GM13976 (cell line): ENCODE results near the gene RNASEH2C.

Experiments
- DNase-seq: peaks from one replicate; pipeline ENCODE4 v3.0.0; 2012; ENCODE audit warnings: low spot score
- CTCF ChIP-seq: IDR thresholded peaks from 2 replicates; pipeline ENCODE4 v1.5.1; 2012; ENCODE audit warnings: borderline replicate concordance, mild to moderate bottlenecking; ENCODE audit not compliant: insufficient read depth; ENCODE audit errors: extremely low read depth, missing control alignments, control extremely low read depth
- in situ Hi-C: fragments of 300-500 bp; cut with MboI; formaldehyde crosslinking; loops from one replicate; pipeline ENCODE4 v1.12.0; 2022; ENCODE audit warnings: low sequenced_read_pairs, mixed read lengths, inconsistent platforms; ENCODE audit not compliant: unreplicated experiment

Gene RNASEH2C

DNA sequence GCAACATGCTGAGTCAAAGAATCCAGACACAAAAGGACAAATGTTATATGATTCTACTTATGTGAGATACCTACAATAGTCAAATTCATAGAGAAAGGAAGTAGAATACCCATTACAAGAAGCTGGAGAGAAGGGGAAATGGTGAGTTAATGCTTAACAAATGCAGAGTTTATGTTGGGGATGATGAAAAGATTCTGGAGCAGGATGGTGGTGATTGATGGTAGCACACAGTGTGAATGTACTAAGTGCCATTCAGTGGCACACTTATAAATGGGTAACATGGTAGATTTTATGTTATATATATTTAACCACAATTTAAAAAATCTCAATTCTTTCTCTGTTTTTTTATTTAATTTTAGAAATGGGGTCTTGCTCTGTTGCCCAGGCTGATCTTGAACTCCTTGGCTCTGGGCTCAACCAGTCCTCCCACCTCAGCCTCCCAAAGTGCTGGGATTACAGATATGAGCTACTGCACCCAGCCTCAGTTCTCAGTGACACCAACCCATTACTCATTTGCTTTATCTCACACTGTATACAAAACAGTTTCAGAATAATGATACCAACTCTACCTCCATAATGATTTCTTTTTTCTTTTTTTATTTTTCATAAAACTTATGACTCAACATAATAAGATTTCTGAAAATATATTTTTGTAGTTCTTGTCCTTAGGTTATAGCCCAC lies 48.3 kb downstream of the RNASEH2C start:
- no peak for DNase-seq
- no peak for TF ChIP-seq CTCF
- in situ Hi-C loops: no loop called here
